Tibial nerve (tissue), 4 donors: ENCODE results near the gene SLC10A7. TPM values are rescaled to one million over a fixed set of nuclear protein-coding genes. Genes with fewer than 3 reads are reported as not detected.

Experiments
- DNase-seq, 2 donors: peaks; one replicate each; pipeline ENCODE4 v3.0.0-alpha.2; 2019; ENCODE audit warnings: low spot score in 2 of 2
- H3K27ac ChIP-seq, 4 donors: fragments of 200-600 bp; sonication (generic) in 3 of 4; one replicate each; pipeline ENCODE4 v1.5.1; 2017 to 2019; ENCODE audit warnings: mild to moderate bottlenecking in 1 of 4
- H3K27me3 ChIP-seq, 2 donors: fragments of 200-600 bp; sonication (generic) in 1 of 2; one replicate each; pipeline versions ENCODE4 v1.5.1 to v1.6.0; 2017 to 2019
- H3K36me3 ChIP-seq, 3 donors: fragments of 200-600 bp; sonication (generic); one replicate each; pipeline ENCODE4 v1.5.1; 2018 to 2019
- H3K4me1 ChIP-seq, 4 donors: fragments of 200-600 bp; sonication (generic) in 3 of 4; one replicate each; pipeline ENCODE4 v1.5.1; 2017 to 2019
- H3K4me3 ChIP-seq, 4 donors: fragments of 200-600 bp; sonication (generic) in 3 of 4; one replicate each; pipeline ENCODE4 v1.5.1; 2017 to 2019; ENCODE audit warnings: mild to moderate bottlenecking in 1 of 4, moderate library complexity in 1 of 4
- H3K9me3 ChIP-seq, 4 donors: fragments of 200-600 bp; sonication (generic) in 3 of 4; one replicate each; pipeline ENCODE4 v1.5.1; 2017 to 2019
- CTCF ChIP-seq, 5 experiments: fragments of 200-600 bp in 3 of 5; fragments of 450-650 bp in 2 of 5; sonication (generic) in 3 of 5; IDR thresholded peaks; one replicate each; pipeline ENCODE4 v1.5.1; 2016 to 2019; ENCODE audit warnings: antibody characterized with exemption in 5 of 5, mild to moderate bottlenecking in 3 of 5, moderate library complexity in 2 of 5
- EP300 ChIP-seq, 2 donors: sonication (generic); formaldehyde crosslinking; IDR thresholded peaks; one replicate each; pipeline ENCODE4 v1.6.1; 2017; ENCODE audit warnings: antibody characterized with exemption in 2 of 2, mild to moderate bottlenecking in 1 of 2
- POLR2A ChIP-seq, 2 donors: fragments of 450-650 bp; IDR thresholded peaks; one replicate each; pipeline ENCODE4 v1.6.1; 2017; ENCODE audit warnings: antibody characterized with exemption in 2 of 2, mild to moderate bottlenecking in 2 of 2, moderate library complexity in 2 of 2
- WGBS, 2 donors: methylation state at CpG; one replicate each; pipeline ENCODE4 v1.1.5; 2018; 5-methylcytosine and 5-hydroxymethylcytosine counted together
- total RNA-seq, 4 donors: library from RNA; depleted of rRNA; stranded (reverse); fragments of >200 nt; gene quantifications; one replicate each; pipeline ENCODE4 v1.1.0, GENCODE V29; 2016

Gene SLC10A7, protein sequence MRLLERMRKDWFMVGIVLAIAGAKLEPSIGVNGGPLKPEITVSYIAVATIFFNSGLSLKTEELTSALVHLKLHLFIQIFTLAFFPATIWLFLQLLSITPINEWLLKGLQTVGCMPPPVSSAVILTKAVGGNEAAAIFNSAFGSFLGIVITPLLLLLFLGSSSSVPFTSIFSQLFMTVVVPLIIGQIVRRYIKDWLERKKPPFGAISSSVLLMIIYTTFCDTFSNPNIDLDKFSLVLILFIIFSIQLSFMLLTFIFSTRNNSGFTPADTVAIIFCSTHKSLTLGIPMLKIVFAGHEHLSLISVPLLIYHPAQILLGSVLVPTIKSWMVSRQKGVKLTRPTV
- total RNA-seq = 10 to 100 TPM in 3 of 4 donors, 1 to 10 TPM in 1; 9.8 to 13.8 (median 11.9) TPM

DNA sequence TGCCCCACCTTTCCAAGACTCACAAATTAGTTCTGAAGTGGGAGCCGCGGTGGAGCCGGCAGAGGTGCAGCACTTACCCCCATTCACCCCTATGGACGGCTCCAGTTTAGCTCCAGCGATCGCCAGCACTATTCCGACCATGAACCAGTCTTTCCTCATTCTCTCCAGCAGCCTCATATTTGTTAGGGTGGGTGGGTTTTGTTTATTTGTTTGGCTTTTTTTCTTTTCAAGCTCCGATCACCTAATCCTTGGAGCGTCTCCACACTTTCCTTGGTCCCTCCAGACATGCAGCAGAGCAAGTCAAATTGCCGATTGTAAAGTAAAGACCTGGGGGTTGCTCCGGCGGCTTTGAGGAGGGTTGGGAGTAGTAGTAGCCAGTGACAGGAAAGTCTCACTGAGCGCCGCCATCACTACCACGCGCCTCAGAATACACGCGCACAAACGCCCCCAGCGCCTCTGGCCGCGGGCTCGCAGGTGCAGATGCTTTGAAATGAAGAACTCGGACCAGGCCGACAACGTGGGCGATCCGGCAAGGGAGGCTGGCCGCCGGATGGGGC is at the start of gene SLC10A7:
Gene SLC10A7, minus strand, starts transcription at position 400 of the 557 bp plus-strand sequence. Its CDS starts 223 bp downstream, at position 177.
- H3K4me1 ChIP-seq = peaks cover 0 to 32% (median 17%) of the 10 kb centered on the region in 4 donors
- H3K27ac ChIP-seq = peak within 1 kb of the TSS; percentile 75 to 92 (median 86)
- TF ChIP-seq POLR2A (IDR thresholded peaks at IDR 0.05) = no peak
- no peak for TF ChIP-seq EP300 (IDR thresholded peaks at IDR 0.05)
- TF ChIP-seq CTCF (IDR thresholded peaks at IDR 0.05) = no peak
- peak; percentile 40 to 67 for DNase-seq
- H3K36me3 ChIP-seq = peaks cover 0 to 12% (median 0%) of the 10 kb centered on the region in 3 donors
- no peaks in the 10 kb centered on the region for H3K27me3 ChIP-seq
- no peaks in the 10 kb centered on the region for H3K9me3 ChIP-seq
- peak within 1 kb of the TSS; percentile 71 to 96 (median 74) for H3K4me3 ChIP-seq
- WGBS, 2 donors = 0 to 1% methylated on average over 22 to 30 of the region's 30 CpGs

DNA sequence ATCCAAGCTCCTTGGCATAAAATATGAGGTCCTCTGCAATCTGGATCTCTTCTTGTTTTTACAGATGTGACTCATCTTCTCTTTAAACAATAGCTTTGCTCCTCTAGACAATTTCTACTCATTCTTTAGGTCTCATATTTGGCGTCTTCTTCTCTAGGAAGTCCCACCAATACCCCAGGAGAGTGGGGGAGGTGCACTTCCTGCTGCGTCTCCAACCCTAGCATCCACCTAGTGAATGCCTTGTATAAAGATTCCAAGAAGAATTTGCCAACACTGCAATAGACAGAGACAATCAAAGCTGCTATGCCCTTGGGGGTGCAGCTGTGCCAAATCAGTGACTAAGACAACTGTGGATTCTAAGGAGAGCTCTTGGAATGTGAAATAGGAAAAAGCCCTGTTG is 45.7 kb upstream of the SLC10A7 start:
- Histone ChIP-seq H3K4me3 (no peak overlapping the region), H3K4me1 (no peaks in the 10 kb centered on the region), H3K9me3 (no peaks in the 10 kb centered on the region), H3K27me3 (no peaks in the 10 kb centered on the region), H3K27ac (no peak overlapping the region), H3K36me3 (no peaks in the 10 kb centered on the region)
- 29 to 32% methylated on average over 2 of the region's 2 CpGs for WGBS, 2 donors
- TF ChIP-seq CTCF (IDR thresholded peaks at IDR 0.05) (no peak), EP300 (IDR thresholded peaks at IDR 0.05) (no peak), POLR2A (IDR thresholded peaks at IDR 0.05) (no peak)
- no peak for DNase-seq

DNA sequence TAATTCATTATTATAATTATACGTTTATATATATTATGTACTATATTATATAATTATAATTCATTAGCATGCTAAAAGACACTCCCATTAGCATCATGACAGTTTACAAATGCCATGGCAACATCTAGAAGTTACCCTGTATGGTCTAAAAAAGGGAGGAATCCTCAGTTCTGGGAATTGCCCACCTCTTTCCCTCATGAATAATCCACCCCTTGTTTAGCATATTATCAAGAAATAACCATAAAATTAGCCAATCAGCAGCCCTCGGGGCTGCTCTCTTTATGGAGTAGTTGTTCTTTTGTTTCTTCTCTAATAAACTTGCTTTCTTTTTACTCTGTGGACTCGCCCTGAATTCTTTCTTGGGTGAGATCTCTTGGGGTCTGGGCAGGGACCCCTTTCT is 42.8 kb upstream of the SLC10A7 start:
- TF ChIP-seq EP300 (IDR thresholded peaks at IDR 0.05) (no peak), CTCF (IDR thresholded peaks at IDR 0.05) (no peak), POLR2A (IDR thresholded peaks at IDR 0.05) (no peak)
- WGBS, 2 donors = 50 to 55% methylated on average over 3 of the region's 3 CpGs
- Histone ChIP-seq H3K4me1 (no peaks in the 10 kb centered on the region), H3K4me3 (no peak overlapping the region), H3K9me3 (no peaks in the 10 kb centered on the region), H3K36me3 (no peaks in the 10 kb centered on the region), H3K27ac (no peak overlapping the region), H3K27me3 (no peaks in the 10 kb centered on the region)
- no peak for DNase-seq

GRCh38 chr4:146550161-146550560 is 28.4 kb upstream of the SLC10A7 start:
- DNase-seq = no peak
- no peak overlapping the region for H3K27ac ChIP-seq
- 82 to 84% methylated on average over 3 of the region's 3 CpGs for WGBS, 2 donors
- no peak overlapping the region for H3K4me3 ChIP-seq
- TF ChIP-seq POLR2A (IDR thresholded peaks at IDR 0.05) (no peak), EP300 (IDR thresholded peaks at IDR 0.05) (no peak), CTCF (IDR thresholded peaks at IDR 0.05) (no peak)
- H3K36me3 ChIP-seq = no peaks in the 10 kb centered on the region
- no peaks in the 10 kb centered on the region for H3K4me1 ChIP-seq
- no peaks in the 10 kb centered on the region for H3K27me3 ChIP-seq
- H3K9me3 ChIP-seq = no peaks in the 10 kb centered on the region

- Histone ChIP-seq H3K27me3 (no peaks in the 10 kb centered on the region), H3K4me1 (no peaks in the 10 kb centered on the region), H3K9me3 (no peaks in the 10 kb centered on the region), H3K27ac (no peak overlapping the region), H3K4me3 (no peak overlapping the region), H3K36me3 (no peaks in the 10 kb centered on the region)
- DNase-seq = no peak
- 9 to 21% methylated on average over 1 of the region's 1 CpG for WGBS, 2 donors
- TF ChIP-seq POLR2A (IDR thresholded peaks at IDR 0.05) (no peak), EP300 (IDR thresholded peaks at IDR 0.05) (no peak), CTCF (IDR thresholded peaks at IDR 0.05) (no peak)
Measured at GRCh38 chr4:146548443-146548842, 26.7 kb upstream of the SLC10A7 start.
